HCT116 (cell line): ENCODE results near the gene NUMB.
"Not testable (repeated sequence)": the region's sequence is repeated elsewhere in the genome, so short reads cannot be mapped to it uniquely, and the experiment has no call there.

Experiments used
- RAD21 ChIP-seq: IDR thresholded peaks from 2 replicates; pipeline ENCODE4 v1.6.1; 2012; ENCODE audit warnings: low read depth, mild to moderate bottlenecking
- TF ChIP-seq, protein P1 (sequence below), 3 experiments: fragments of 200-600 bp in 1 of 3; sonication (generic) in 1 of 3; IDR thresholded peaks in 2 of 3; conservative IDR thresholded peaks in 1 of 3; 2 replicates each; pipeline ENCODE4 v1.5.1; 2012 to 2017; ENCODE audit warnings: low read depth in 2 of 3, low read length in 2 of 3, antibody characterized with exemption in 1 of 3, borderline replicate concordance in 1 of 3, control low read depth in 1 of 3, mild to moderate bottlenecking in 1 of 3, mixed read lengths in 1 of 3, mixed run types in 1 of 3, moderate library complexity in 1 of 3; ENCODE audit not compliant: insufficient read depth in 1 of 3

DNA sequence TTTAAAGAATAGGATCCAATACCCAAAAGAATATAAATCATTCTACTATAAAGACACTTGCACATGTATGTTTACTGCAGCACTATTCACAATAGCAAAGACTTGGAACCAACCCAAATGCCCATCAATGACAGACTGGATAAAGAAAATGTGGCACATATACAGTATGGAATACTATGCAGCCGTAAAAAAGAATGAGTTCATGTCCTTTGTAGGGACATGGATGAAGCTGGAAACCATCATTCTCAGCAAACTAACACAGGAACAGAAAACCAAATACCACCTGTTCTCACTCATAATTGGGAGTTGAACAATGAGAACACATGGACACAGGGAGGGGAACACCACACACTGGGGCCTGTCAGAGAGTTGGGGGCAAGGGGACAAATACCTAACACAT, 149.1 kb downstream of the NUMB start:
- TF ChIP-seq, protein P1, sequence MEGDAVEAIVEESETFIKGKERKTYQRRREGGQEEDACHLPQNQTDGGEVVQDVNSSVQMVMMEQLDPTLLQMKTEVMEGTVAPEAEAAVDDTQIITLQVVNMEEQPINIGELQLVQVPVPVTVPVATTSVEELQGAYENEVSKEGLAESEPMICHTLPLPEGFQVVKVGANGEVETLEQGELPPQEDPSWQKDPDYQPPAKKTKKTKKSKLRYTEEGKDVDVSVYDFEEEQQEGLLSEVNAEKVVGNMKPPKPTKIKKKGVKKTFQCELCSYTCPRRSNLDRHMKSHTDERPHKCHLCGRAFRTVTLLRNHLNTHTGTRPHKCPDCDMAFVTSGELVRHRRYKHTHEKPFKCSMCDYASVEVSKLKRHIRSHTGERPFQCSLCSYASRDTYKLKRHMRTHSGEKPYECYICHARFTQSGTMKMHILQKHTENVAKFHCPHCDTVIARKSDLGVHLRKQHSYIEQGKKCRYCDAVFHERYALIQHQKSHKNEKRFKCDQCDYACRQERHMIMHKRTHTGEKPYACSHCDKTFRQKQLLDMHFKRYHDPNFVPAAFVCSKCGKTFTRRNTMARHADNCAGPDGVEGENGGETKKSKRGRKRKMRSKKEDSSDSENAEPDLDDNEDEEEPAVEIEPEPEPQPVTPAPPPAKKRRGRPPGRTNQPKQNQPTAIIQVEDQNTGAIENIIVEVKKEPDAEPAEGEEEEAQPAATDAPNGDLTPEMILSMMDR (IDR thresholded peaks at IDR 0.05 in 2 of 3, conservative IDR thresholded peaks at IDR 0.05 in 1 of 3; ENCODE audit: borderline replicate concordance in 1 of 3, insufficient read depth in 1 of 3, low read depth in 2 of 3, low read length in 2 of 3) = not testable (repeated sequence)
- not testable (repeated sequence) for TF ChIP-seq RAD21
